Measurements from ENCODE around the gene AP4S1.

The AP4S1 gene

DNA sequence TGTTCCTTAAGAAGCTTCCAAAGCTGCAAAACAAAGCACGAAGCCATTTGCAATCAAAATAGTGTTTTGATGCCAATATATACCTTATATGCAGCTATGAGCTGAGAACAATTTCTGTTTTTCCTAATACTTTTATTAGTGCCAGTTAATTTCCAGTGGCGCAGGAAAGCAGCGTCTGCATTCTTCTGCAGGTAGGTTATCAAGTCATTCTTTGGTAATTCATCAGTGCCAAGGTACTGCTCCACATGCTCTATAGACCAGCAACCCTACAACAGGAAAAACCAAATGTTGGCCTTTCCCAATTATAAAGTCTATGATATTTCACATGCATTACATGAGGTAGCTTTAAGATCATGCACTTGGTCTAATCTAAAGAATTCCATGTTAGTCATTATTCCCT, 88.3 kb downstream of the AP4S1 start:
- Histone ChIP-seq H3K14ac (ENCODE audit: low read length) (no peak overlapping the region), H3K4ac (ENCODE audit: low read length) (no peak overlapping the region), H2BK15ac (ENCODE audit: low read length) (no peak overlapping the region), H2AFZ (ENCODE audit: low read length) (no peak overlapping the region), H4K8ac (ENCODE audit: low read depth, low read length) (no peak overlapping the region), H3K4me3 (ENCODE audit: low read length in 2 of 2) (no peak overlapping the region), H3K4me2 (ENCODE audit: insufficient read depth, low read length, poor library complexity, severe bottlenecking) (no peak overlapping the region), H3K4me1 (ENCODE audit: control insufficient read depth in 2 of 2, insufficient read depth in 1 of 2, low read depth in 1 of 2, low read length in 2 of 2) (no peaks in the 10 kb centered on the region), H3K79me1 (ENCODE audit: low read depth, low read length) (no peaks in the 10 kb centered on the region), H2BK12ac (ENCODE audit: low read length) (no peak overlapping the region), H3K36me3 (replicated peaks in 1 of 2; ENCODE audit: control insufficient read depth in 2 of 2, insufficient read depth in 2 of 2, low read length in 2 of 2) (peaks cover 18 to 98% of the 10 kb centered on the region in 2 donors), H3K9ac (ENCODE audit: low read depth, low read length, poor library complexity) (no peak overlapping the region), H2AK5ac (ENCODE audit: low read depth, low read length) (no peak overlapping the region), H3K18ac (ENCODE audit: low read length) (no peak overlapping the region), H3K9me3 (replicated peaks in 1 of 2; ENCODE audit: control insufficient read depth in 2 of 2, insufficient read depth in 1 of 2, low read depth in 1 of 2, low read length in 2 of 2) (no peaks in the 10 kb centered on the region), H3K27me3 (ENCODE audit: control insufficient read depth in 3 of 3, insufficient read depth in 3 of 3, low read depth in 1 of 3, low read length in 3 of 3) (no peaks in the 10 kb centered on the region), H2BK120ac (ENCODE audit: low read depth, low read length) (no peak overlapping the region), H3K23ac (ENCODE audit: low read depth, low read length, poor library complexity) (no peak overlapping the region), H3K27ac (replicated peaks; ENCODE audit: low read length) (no peak overlapping the region), H4K91ac (ENCODE audit: low read depth, low read length, poor library complexity) (no peak overlapping the region), H2BK5ac (ENCODE audit: low read length) (no peak overlapping the region)
- no CpG with 5 or more reads among the region's 3 CpGs for WGBS, 2 donors (ENCODE audit: extremely low coverage in 2 of 2, insufficient read length in 2 of 2, insufficient replicate concordance in 1 of 2)
- DNase-seq (ENCODE audit: low spot score) = no peak

GRCh38 chr14:31118892-31119291, 93.4 kb downstream of the AP4S1 start:
- WGBS, 2 donors (ENCODE audit: extremely low coverage in 2 of 2, insufficient read length in 2 of 2, insufficient replicate concordance in 1 of 2) = no CpG with 5 or more reads among the region's 3 CpGs

GRCh38 chr14:31122098-31122611, 96.7 kb downstream of the AP4S1 start:
- Histone ChIP-seq H4K8ac (ENCODE audit: low read depth, low read length) (no peak overlapping the region), H3K9me3 (replicated peaks in 1 of 2; ENCODE audit: control insufficient read depth in 2 of 2, insufficient read depth in 1 of 2, low read depth in 1 of 2, low read length in 2 of 2) (no peaks in the 10 kb centered on the region), H3K4ac (ENCODE audit: low read length) (no peak overlapping the region), H3K27me3 (ENCODE audit: control insufficient read depth in 3 of 3, insufficient read depth in 3 of 3, low read depth in 1 of 3, low read length in 3 of 3) (no peaks in the 10 kb centered on the region), H3K9ac (ENCODE audit: low read depth, low read length, poor library complexity) (peak overlapping the region; percentile 71), H3K36me3 (replicated peaks in 1 of 2; ENCODE audit: control insufficient read depth in 2 of 2, insufficient read depth in 2 of 2, low read length in 2 of 2) (peaks cover 15 to 96% of the 10 kb centered on the region in 2 donors), H3K4me3 (ENCODE audit: low read length in 2 of 2) (no peak overlapping the region), H3K23ac (ENCODE audit: low read depth, low read length, poor library complexity) (peak overlapping the region; percentile 85), H2BK12ac (ENCODE audit: low read length) (no peak overlapping the region), H2AFZ (ENCODE audit: low read length) (no peak overlapping the region), H4K91ac (ENCODE audit: low read depth, low read length, poor library complexity) (no peak overlapping the region), H3K14ac (ENCODE audit: low read length) (no peak overlapping the region), H2AK5ac (ENCODE audit: low read depth, low read length) (no peak overlapping the region), H3K79me1 (ENCODE audit: low read depth, low read length) (peaks cover 7% of the 10 kb centered on the region), H3K18ac (ENCODE audit: low read length) (no peak overlapping the region), H2BK5ac (ENCODE audit: low read length) (no peak overlapping the region), H2BK15ac (ENCODE audit: low read length) (no peak overlapping the region), H3K27ac (replicated peaks; ENCODE audit: low read length) (no peak overlapping the region), H3K4me1 (ENCODE audit: control insufficient read depth in 2 of 2, insufficient read depth in 1 of 2, low read depth in 1 of 2, low read length in 2 of 2) (no peaks in the 10 kb centered on the region), H3K4me2 (ENCODE audit: insufficient read depth, low read length, poor library complexity, severe bottlenecking) (no peak overlapping the region), H2BK120ac (ENCODE audit: low read depth, low read length) (no peak overlapping the region)
- DNase-seq (ENCODE audit: low spot score) = no peak
- no CpG with 5 or more reads among the region's 8 CpGs for WGBS, 2 donors (ENCODE audit: extremely low coverage in 2 of 2, insufficient read length in 2 of 2, insufficient replicate concordance in 1 of 2)

More at GRCh38 chr14:31118892-31119291, 93.4 kb downstream of the AP4S1 start:
- H3K27ac ChIP-seq (replicated peaks; ENCODE audit: low read length) = no peak overlapping the region
- no peak overlapping the region for H3K9ac ChIP-seq (ENCODE audit: low read depth, low read length, poor library complexity)
- no peak overlapping the region for H3K4me2 ChIP-seq (ENCODE audit: insufficient read depth, low read length, poor library complexity, severe bottlenecking)
- no peaks in the 10 kb centered on the region for H3K9me3 ChIP-seq (replicated peaks in 1 of 2; ENCODE audit: control insufficient read depth in 2 of 2, insufficient read depth in 1 of 2, low read depth in 1 of 2, low read length in 2 of 2)
- H4K91ac ChIP-seq (ENCODE audit: low read depth, low read length, poor library complexity) = no peak overlapping the region
- H2AFZ ChIP-seq (ENCODE audit: low read length) = no peak overlapping the region
- no peak overlapping the region for H3K4ac ChIP-seq (ENCODE audit: low read length)
- H3K79me1 ChIP-seq (ENCODE audit: low read depth, low read length) = peaks cover 5% of the 10 kb centered on the region
- H3K18ac ChIP-seq (ENCODE audit: low read length) = no peak overlapping the region
- H3K14ac ChIP-seq (ENCODE audit: low read length) = no peak overlapping the region
- no peaks in the 10 kb centered on the region for H3K27me3 ChIP-seq (ENCODE audit: control insufficient read depth in 3 of 3, insufficient read depth in 3 of 3, low read depth in 1 of 3, low read length in 3 of 3)
- no peak overlapping the region for H2BK15ac ChIP-seq (ENCODE audit: low read length)
- no peak overlapping the region for H4K8ac ChIP-seq (ENCODE audit: low read depth, low read length)
- peaks cover 18 to 98% of the 10 kb centered on the region in 2 donors for H3K36me3 ChIP-seq (replicated peaks in 1 of 2; ENCODE audit: control insufficient read depth in 2 of 2, insufficient read depth in 2 of 2, low read length in 2 of 2)
- no peak overlapping the region for H2BK12ac ChIP-seq (ENCODE audit: low read length)
- H2BK120ac ChIP-seq (ENCODE audit: low read depth, low read length) = no peak overlapping the region
- H3K4me3 ChIP-seq (ENCODE audit: low read length in 2 of 2) = no peak overlapping the region
- H2AK5ac ChIP-seq (ENCODE audit: low read depth, low read length) = no peak overlapping the region
- H3K4me1 ChIP-seq (ENCODE audit: control insufficient read depth in 2 of 2, insufficient read depth in 1 of 2, low read depth in 1 of 2, low read length in 2 of 2) = no peaks in the 10 kb centered on the region
- no peak for DNase-seq (ENCODE audit: low spot score)
- no peak overlapping the region for H3K23ac ChIP-seq (ENCODE audit: low read depth, low read length, poor library complexity)
- no peak overlapping the region for H2BK5ac ChIP-seq (ENCODE audit: low read length)

DNA sequence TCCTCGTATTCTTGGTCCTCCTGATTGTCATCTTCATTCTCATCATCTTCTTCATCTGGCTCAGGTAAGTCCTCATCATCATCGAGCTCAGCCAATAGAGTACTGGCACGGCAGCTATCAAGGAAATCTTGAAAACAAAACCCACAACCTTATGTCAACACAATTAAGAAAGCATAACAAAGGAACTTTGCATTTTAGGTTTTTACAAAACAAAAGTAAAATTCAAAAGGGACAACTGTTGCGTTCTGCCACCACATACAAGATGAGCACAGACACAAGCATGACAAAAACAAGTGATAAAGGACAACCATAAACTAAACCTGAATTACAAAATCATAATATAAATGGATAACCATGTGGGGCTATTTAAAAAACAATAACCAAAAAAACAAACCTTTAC, 97.5 kb downstream of the AP4S1 start:
- H3K4me1 ChIP-seq (ENCODE audit: control insufficient read depth in 2 of 2, insufficient read depth in 1 of 2, low read depth in 1 of 2, low read length in 2 of 2) = no peaks in the 10 kb centered on the region
- no peak overlapping the region for H3K9ac ChIP-seq (ENCODE audit: low read depth, low read length, poor library complexity)
- H4K91ac ChIP-seq (ENCODE audit: low read depth, low read length, poor library complexity) = no peak overlapping the region
- H3K27ac ChIP-seq (replicated peaks; ENCODE audit: low read length) = no peak overlapping the region
- no peak overlapping the region for H3K18ac ChIP-seq (ENCODE audit: low read length)
- no peak overlapping the region for H2BK5ac ChIP-seq (ENCODE audit: low read length)
- H2BK12ac ChIP-seq (ENCODE audit: low read length) = no peak overlapping the region
- H3K14ac ChIP-seq (ENCODE audit: low read length) = no peak overlapping the region
- H3K27me3 ChIP-seq (ENCODE audit: control insufficient read depth in 3 of 3, insufficient read depth in 3 of 3, low read depth in 1 of 3, low read length in 3 of 3) = no peaks in the 10 kb centered on the region
- no peak overlapping the region for H3K23ac ChIP-seq (ENCODE audit: low read depth, low read length, poor library complexity)
- H4K8ac ChIP-seq (ENCODE audit: low read depth, low read length) = no peak overlapping the region
- no peak overlapping the region for H2BK120ac ChIP-seq (ENCODE audit: low read depth, low read length)
- peaks cover 7% of the 10 kb centered on the region for H3K79me1 ChIP-seq (ENCODE audit: low read depth, low read length)
- no CpG with 5 or more reads among the region's 4 CpGs for WGBS, 2 donors (ENCODE audit: extremely low coverage in 2 of 2, insufficient read length in 2 of 2, insufficient replicate concordance in 1 of 2)
- H3K36me3 ChIP-seq (replicated peaks in 1 of 2; ENCODE audit: control insufficient read depth in 2 of 2, insufficient read depth in 2 of 2, low read length in 2 of 2) = peaks cover 17 to 95% of the 10 kb centered on the region in 2 donors
- H3K4me3 ChIP-seq (ENCODE audit: low read length in 2 of 2) = no peak overlapping the region
- no peak overlapping the region for H2AFZ ChIP-seq (ENCODE audit: low read length)
- no peak overlapping the region for H3K4me2 ChIP-seq (ENCODE audit: insufficient read depth, low read length, poor library complexity, severe bottlenecking)
- H2BK15ac ChIP-seq (ENCODE audit: low read length) = no peak overlapping the region
- H2AK5ac ChIP-seq (ENCODE audit: low read depth, low read length) = no peak overlapping the region
- no peak for DNase-seq (ENCODE audit: low spot score)
- no peak overlapping the region for H3K4ac ChIP-seq (ENCODE audit: low read length)
- no peaks in the 10 kb centered on the region for H3K9me3 ChIP-seq (replicated peaks in 1 of 2; ENCODE audit: control insufficient read depth in 2 of 2, insufficient read depth in 1 of 2, low read depth in 1 of 2, low read length in 2 of 2)
